Erythroblast (primary cell): ENCODE results near the gene LIX1L.

Experiments used
- GATA1 ChIP-seq: IDR thresholded peaks from 2 replicates; pipeline ENCODE4 v1.6.1; 2011; ENCODE audit warnings: low read depth, mild to moderate bottlenecking, control low read depth, low read length, moderate library complexity
- POLR2A ChIP-seq: IDR thresholded peaks from 2 replicates; pipeline ENCODE4 v1.6.1; 2011; ENCODE audit warnings: mild to moderate bottlenecking, low read length

GRCh38 chr1:145959333-145959732 is 1.5 kb upstream of the LIX1L start:
- TF ChIP-seq POLR2A (no peak), GATA1 (no peak)
